ENCODE measurements around the gene DRG2. TPM values are rescaled to one million over a fixed set of nuclear protein-coding genes. Genes with fewer than 3 reads are reported as not detected.

Gene DRG2
- total and polyA plus RNA-seq, 9 of the 15 experiments (the other 6 are each of a cell fraction or from before 2014, with no cell fraction given): 6.6 to 36.7 (median 26.1) TPM

DNA sequence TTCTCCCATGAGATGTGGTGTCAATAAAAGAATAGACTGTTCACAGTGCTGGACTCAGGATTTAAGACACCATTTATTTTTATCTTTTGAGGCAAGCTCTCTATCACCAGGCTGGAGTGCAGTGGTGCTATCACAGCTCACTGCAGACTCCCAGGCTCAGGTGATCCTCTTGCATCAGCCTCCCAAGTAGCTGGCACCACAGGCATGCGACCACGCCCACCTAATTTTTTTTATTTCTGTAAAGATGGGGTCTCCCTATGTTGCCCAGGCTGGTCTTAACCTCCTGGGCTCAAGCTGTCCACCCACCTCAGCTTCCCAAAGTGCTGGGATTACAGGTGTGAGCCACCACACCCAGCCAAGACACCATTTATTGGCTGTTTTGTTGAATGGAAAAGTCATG lies 18.6 kb upstream of the DRG2 start:
- no peak for FAIRE-seq
- TF ChIP-seq TRIM24 (IDR thresholded peaks at IDR 0.05) (no peak), ZEB2 (IDR thresholded peaks at IDR 0.05) (peak; percentile 57; the same call in 1 of the 2 replicates), BMI1 (IDR thresholded peaks at IDR 0.05; ENCODE audit: low read length) (no peak), BRF1 (IDR thresholded peaks at IDR 0.05; ENCODE audit: borderline replicate concordance, extremely low read depth, insufficient read length) (no peak), CEBPG (CRISPR knock-in tag; IDR thresholded peaks at IDR 0.05) (peak; percentile 35; the same call in 1 of the 2 replicates), CEBPG (tag; conservative IDR thresholded peaks at IDR 0.05 in 1 of 2, IDR thresholded peaks at IDR 0.05 in 1 of 2) (no peak), KLF13 (tag; IDR thresholded peaks at IDR 0.05; ENCODE audit: borderline replicate concordance, low read depth) (peak; percentile 39; the same call in 1 of the 2 replicates), ARID1B (IDR thresholded peaks at IDR 0.05) (peak; percentile 20; the same call in 1 of the 2 replicates), CTBP1 (IDR thresholded peaks at IDR 0.05; ENCODE audit: borderline replicate concordance) (peak; percentile 60; the same call in 1 of the 2 replicates), ATF7 (IDR thresholded peaks at IDR 0.05) (0 out of 2 replicates have a peak, but pooled peaks have one; percentile 9), JUND (IDR thresholded peaks at IDR 0.05; ENCODE audit: borderline replicate concordance, low read depth, low read length) (no peak), JUND (tag; IDR thresholded peaks at IDR 0.05; ENCODE audit: borderline replicate concordance, low read depth, low read length) (no peak; the same call in 2 of the 3 replicates)
- TF ChIP-seq, protein P1, sequence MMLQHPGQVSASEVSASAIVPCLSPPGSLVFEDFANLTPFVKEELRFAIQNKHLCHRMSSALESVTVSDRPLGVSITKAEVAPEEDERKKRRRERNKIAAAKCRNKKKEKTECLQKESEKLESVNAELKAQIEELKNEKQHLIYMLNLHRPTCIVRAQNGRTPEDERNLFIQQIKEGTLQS (IDR thresholded peaks at IDR 0.05): peak; percentile 63; the same call in 1 of the 2 replicates
- TF ChIP-seq, protein P1 (CRISPR knock-in tag; conservative IDR thresholded peaks at IDR 0.05): no peak
- DNase-seq (ENCODE audit: extremely low read depth in 1 of 4, low spot score in 3 of 4): no peak
- in situ Hi-C loops (cut with MboI): no loop called here
- H3K9ac ChIP-seq (ENCODE audit: insufficient read depth in 1 of 2, low read depth in 2 of 2, low read length in 2 of 2): no peak overlapping the region
- H3K4me2 ChIP-seq (ENCODE audit: insufficient read depth, low read length): no peak overlapping the region
- no peaks in the 10 kb centered on the region for H4K20me1 ChIP-seq (replicated peaks; ENCODE audit: control insufficient read depth, insufficient read depth, low read length)
- H3K9me3 ChIP-seq (replicated peaks; ENCODE audit: control insufficient read depth, insufficient read depth, low read depth, low read length): no peaks in the 10 kb centered on the region
- no peaks in the 10 kb centered on the region for H3K27me3 ChIP-seq (ENCODE audit: control insufficient read depth in 2 of 2, insufficient read depth in 2 of 2, low read length in 2 of 2)
- no peak; the same call in 2 of the 3 replicates for ATAC-seq
- no peaks in the 10 kb centered on the region for H3K79me2 ChIP-seq (ENCODE audit: control insufficient read depth, insufficient read depth, low read length)
- no peak overlapping the region for H3K4me3 ChIP-seq
- no peak overlapping the region for H3K27ac ChIP-seq (ENCODE audit: extremely low read depth, low read depth, low read length)
- no peaks in the 10 kb centered on the region for H3K9me1 ChIP-seq (ENCODE audit: control insufficient read depth, insufficient read depth, low read length)
- 57% methylated on average over 2 of the region's 2 CpGs for WGBS (ENCODE audit: insufficient coverage, low coverage, missing lambda C conversion rate)
- H3K36me3 ChIP-seq (ENCODE audit: control insufficient read depth, insufficient read depth, low read length): peaks cover 13% of the 10 kb centered on the region; the same call in 2 of the 3 replicates
- ChIA-PET POLR2A (interaction anchor here (1.6 kb wide), 1 partner anchor 10 kb away, joined by 4 read pairs; no protein-coding TSS in a partner anchor), CTCF (ENCODE audit: low intra/inter-chr PET ratio) (no interaction called here)
- BruUV-seq (replicated peaks): no TSS peak
- H3K4me1 ChIP-seq (replicated peaks in 1 of 2; ENCODE audit: control insufficient read depth in 2 of 2, insufficient read depth in 2 of 2, low read length in 2 of 2): peaks cover 0 to 25% of the 10 kb centered on the region in 2 experiments; a peak in 3 of 5 replicates
- intact Hi-C loops (cut with micrococcal nuclease): no loop called here
- H2AFZ ChIP-seq (ENCODE audit: low read depth, low read length): no peak overlapping the region
